ENCODE data around the gene PTP4A1. TPM values are rescaled to one million over a fixed set of nuclear protein-coding genes. Genes with fewer than 3 reads are reported as not detected.
A peak's percentile ranks its signal among the peaks of the same experiment; 100 is the strongest.

Gene PTP4A1
- total and polyA plus RNA-seq, 2 experiments from 2014 or later, result 24.9 to 133 TPM

GRCh38 chr6:63572747-63573075 is 431 bp downstream of the PTP4A1 start:
- Histone ChIP-seq H3K4me2 (ENCODE audit: unreplicated experiment) (peak overlapping the region; percentile 96), H4K20me1 (ENCODE audit: insufficient read depth) (peaks cover 11% of the 10 kb centered on the region; the same call in 1 of the 2 replicates), H3K4me1 (ENCODE audit: insufficient read depth) (peaks cover 33% of the 10 kb centered on the region), H3K27ac (peak overlapping the region; percentile 98), H3K79me2 (ENCODE audit: insufficient read depth) (peaks cover 53% of the 10 kb centered on the region), H3K9me3 (ENCODE audit: low read depth) (no peaks in the 10 kb centered on the region), H3K27me3 (replicated peaks; ENCODE audit: insufficient read depth) (no peaks in the 10 kb centered on the region), H3K9me2 (ENCODE audit: insufficient read depth) (no peaks in the 10 kb centered on the region), H3K4me3 (peak overlapping the region; percentile 96), H3F3A (ENCODE audit: insufficient read depth) (peaks cover 44% of the 10 kb centered on the region), H3K36me3 (ENCODE audit: low read depth) (peaks cover 20% of the 10 kb centered on the region), H3K9ac (peak overlapping the region; percentile 99), H2AFZ (no peak overlapping the region)
- in situ Hi-C loops (cut with MboI), result no loop called here
- DNase-seq, result no peak
- 1% methylated on average over 16 to 17 of the region's 42 CpGs for WGBS, 2 experiments (ENCODE audit: low coverage in 1 of 2, low lambda C conversion rate in 2 of 2, missing lambda C conversion rate in 2 of 2)
- TF ChIP-seq EZH2phosphoT487 (IDR thresholded peaks at IDR 0.05; ENCODE audit: insufficient read depth, low read depth) (no peak), EZH2 (IDR thresholded peaks at IDR 0.05; ENCODE audit: insufficient read depth, poor library complexity, severe bottlenecking) (no peak)

- in situ Hi-C loops (cut with MboI), result no loop called here
- Histone ChIP-seq H3K9ac (peak overlapping the region; percentile 99), H3K27ac (peak overlapping the region; percentile 98), H3K9me3 (ENCODE audit: low read depth) (no peaks in the 10 kb centered on the region), H3K9me2 (ENCODE audit: insufficient read depth) (no peaks in the 10 kb centered on the region), H3K4me1 (ENCODE audit: insufficient read depth) (peaks cover 33% of the 10 kb centered on the region), H3F3A (ENCODE audit: insufficient read depth) (peaks cover 44% of the 10 kb centered on the region), H2AFZ (peak overlapping the region; percentile 23; the same call in 1 of the 2 replicates), H3K36me3 (ENCODE audit: low read depth) (peaks cover 26% of the 10 kb centered on the region), H3K79me2 (ENCODE audit: insufficient read depth) (peaks cover 59% of the 10 kb centered on the region), H4K20me1 (ENCODE audit: insufficient read depth) (peaks cover 11% of the 10 kb centered on the region; the same call in 1 of the 2 replicates), H3K27me3 (replicated peaks; ENCODE audit: insufficient read depth) (no peaks in the 10 kb centered on the region), H3K4me3 (peak overlapping the region; percentile 96), H3K4me2 (ENCODE audit: unreplicated experiment) (peak overlapping the region; percentile 96)
- 1% methylated on average over 46 to 50 of the region's 86 CpGs for WGBS, 2 experiments (ENCODE audit: low coverage in 1 of 2, low lambda C conversion rate in 2 of 2, missing lambda C conversion rate in 2 of 2)
- TF ChIP-seq EZH2phosphoT487 (IDR thresholded peaks at IDR 0.05; ENCODE audit: insufficient read depth, low read depth) (no peak), EZH2 (IDR thresholded peaks at IDR 0.05; ENCODE audit: insufficient read depth, poor library complexity, severe bottlenecking) (no peak)
- DNase-seq, result peak; percentile 86
Measured at GRCh38 chr6:63573076-63573898, 1.0 kb downstream of the PTP4A1 start.

- peaks cover 11% of the 10 kb centered on the region; the same call in 1 of the 2 replicates for H4K20me1 ChIP-seq (ENCODE audit: insufficient read depth)
- peaks cover 44% of the 10 kb centered on the region for H3F3A ChIP-seq (ENCODE audit: insufficient read depth)
- peaks cover 33% of the 10 kb centered on the region for H3K4me1 ChIP-seq (ENCODE audit: insufficient read depth)
- peak overlapping the region; percentile 23; the same call in 1 of the 2 replicates for H2AFZ ChIP-seq
- DNase-seq, result peak; percentile 75
- peak overlapping the region; percentile 99 for H3K9ac ChIP-seq
- H3K9me2 ChIP-seq (ENCODE audit: insufficient read depth), result no peaks in the 10 kb centered on the region
- no peaks in the 10 kb centered on the region for H3K9me3 ChIP-seq (ENCODE audit: low read depth)
- peaks cover 33% of the 10 kb centered on the region for H3K36me3 ChIP-seq (ENCODE audit: low read depth)
- no peaks in the 10 kb centered on the region for H3K27me3 ChIP-seq (replicated peaks; ENCODE audit: insufficient read depth)
- H3K79me2 ChIP-seq (ENCODE audit: insufficient read depth), result peaks cover 66% of the 10 kb centered on the region
- 10 to 17% methylated on average over 10 of the region's 10 CpGs for WGBS, 2 experiments (ENCODE audit: low coverage in 1 of 2, low lambda C conversion rate in 2 of 2, missing lambda C conversion rate in 2 of 2)
- H3K4me2 ChIP-seq (ENCODE audit: unreplicated experiment), result peak overlapping the region; percentile 96
- in situ Hi-C loops (cut with MboI), result no loop called here
- H3K4me3 ChIP-seq, result peak overlapping the region; percentile 96
- H3K27ac ChIP-seq, result peak overlapping the region; percentile 98
- TF ChIP-seq EZH2phosphoT487 (IDR thresholded peaks at IDR 0.05; ENCODE audit: insufficient read depth, low read depth) (no peak), EZH2 (IDR thresholded peaks at IDR 0.05; ENCODE audit: insufficient read depth, poor library complexity, severe bottlenecking) (no peak)
Measured at GRCh38 chr6:63573899-63574553, 1.7 kb downstream of the PTP4A1 start.

- WGBS, 2 experiments (ENCODE audit: low coverage in 1 of 2, low lambda C conversion rate in 2 of 2, missing lambda C conversion rate in 2 of 2), result 94 to 95% methylated on average over 2 of the region's 2 CpGs
- Histone ChIP-seq H3K36me3 (ENCODE audit: low read depth) (peaks cover 38% of the 10 kb centered on the region), H3K9me3 (ENCODE audit: low read depth) (no peaks in the 10 kb centered on the region), H3K27me3 (replicated peaks; ENCODE audit: insufficient read depth) (no peaks in the 10 kb centered on the region), H3K27ac (peak overlapping the region; percentile 98), H3K9me2 (ENCODE audit: insufficient read depth) (no peaks in the 10 kb centered on the region), H4K20me1 (ENCODE audit: insufficient read depth) (peaks cover 11% of the 10 kb centered on the region; the same call in 1 of the 2 replicates), H2AFZ (no peak overlapping the region), H3F3A (ENCODE audit: insufficient read depth) (peaks cover 49% of the 10 kb centered on the region), H3K9ac (peak overlapping the region; percentile 99), H3K4me2 (ENCODE audit: unreplicated experiment) (peak overlapping the region; percentile 96), H3K4me1 (ENCODE audit: insufficient read depth) (peaks cover 33% of the 10 kb centered on the region), H3K79me2 (ENCODE audit: insufficient read depth) (peaks cover 71% of the 10 kb centered on the region), H3K4me3 (peak overlapping the region; percentile 96)
- in situ Hi-C loops (cut with MboI), result no loop called here
- no peak for TF ChIP-seq EZH2phosphoT487 (IDR thresholded peaks at IDR 0.05; ENCODE audit: insufficient read depth, low read depth)
- no peak for TF ChIP-seq EZH2 (IDR thresholded peaks at IDR 0.05; ENCODE audit: insufficient read depth, poor library complexity, severe bottlenecking)
- DNase-seq, result no peak
Measured at GRCh38 chr6:63574554-63574900, 2.2 kb downstream of the PTP4A1 start.

All from GM23248 (cell line).